Measurements from ENCODE around the gene STX1A. TPM values are rescaled to one million over a fixed set of nuclear protein-coding genes. Genes with fewer than 3 reads are reported as not detected.

The STX1A gene
- polyA plus RNA-seq, 1 experiment = 12.9 TPM

GRCh38 chr7:73685311-73685710 is 34.2 kb downstream of the STX1A start:
- no peaks in the 10 kb centered on the region for H3K27me3 ChIP-seq (ENCODE audit: control insufficient read depth, insufficient read depth, low read length)
- TF ChIP-seq CTCF (IDR thresholded peaks at IDR 0.05; ENCODE audit: low read depth, low read length) = no peak
- ChIA-PET CTCF (interaction anchor here (1.5 kb wide), 1 partner anchor 78 kb away, joined by 6 read pairs; no protein-coding TSS in a partner anchor), POLR2A (interaction anchor here (0.6 kb wide), 1 partner anchor 70 kb away, joined by 4 read pairs; no protein-coding TSS in a partner anchor)
- H3K4me3 ChIP-seq (ENCODE audit: low read depth, low read length) = no peak overlapping the region
- no peak for DNase-seq (ENCODE audit: low read depth, low spot score)
- no peaks in the 10 kb centered on the region; the same call in 1 of the 2 replicates for H3K9me3 ChIP-seq (ENCODE audit: control insufficient read depth, insufficient read depth, low read length)
- no peak overlapping the region for H3K27ac ChIP-seq (ENCODE audit: low read depth, low read length)

- Histone ChIP-seq H3K27me3 (ENCODE audit: control insufficient read depth, insufficient read depth, low read length) (no peaks in the 10 kb centered on the region), H3K27ac (ENCODE audit: low read depth, low read length) (peak overlapping the region; percentile 11), H3K9me3 (ENCODE audit: control insufficient read depth, insufficient read depth, low read length) (no peaks in the 10 kb centered on the region; the same call in 1 of the 2 replicates), H3K4me3 (ENCODE audit: low read depth, low read length) (peak overlapping the region; percentile 89)
- ChIA-PET POLR2A (interaction anchor here (0.6 to 1.0 kb wide), 5 partner anchors 11 to 106 kb away, joined by 3 to 6 read pairs (median 5); partner anchors contain the start of gene TBL2), CTCF (interaction anchor here (1.1 to 1.5 kb wide), 2 partner anchors 17 to 77 kb away, joined by 3 to 6 read pairs; no protein-coding TSS in a partner anchor)
- no peak for DNase-seq (ENCODE audit: low read depth, low spot score)
- no peak for TF ChIP-seq CTCF (IDR thresholded peaks at IDR 0.05; ENCODE audit: low read depth, low read length)
Observed at GRCh38 chr7:73683788-73684693, 35.4 kb downstream of the STX1A start.

GRCh38 chr7:73683056-73683787 is 36.2 kb downstream of the STX1A start, which contains the start of the genes BUD23 and DNAJC30:
Gene BUD23 (plus strand): TSS chr7:73683597. CDS start chr7:73683626, 29 bp downstream.
Gene DNAJC30 (minus strand): TSS chr7:73683453. CDS start chr7:73683423, 30 bp downstream.
- H3K27me3 ChIP-seq (ENCODE audit: control insufficient read depth, insufficient read depth, low read length) = no peaks in the 10 kb centered on the region
- CTCF ChIA-PET = interaction anchor here (0.8 kb wide), 1 partner anchor 15 kb away, joined by 3 read pairs; no protein-coding TSS in a partner anchor
- H3K9me3 ChIP-seq (ENCODE audit: control insufficient read depth, insufficient read depth, low read length) = no peaks in the 10 kb centered on the region; the same call in 1 of the 2 replicates
- POLR2A ChIA-PET = interaction anchor here (0.5 to 1.0 kb wide), 4 partner anchors 10 to 105 kb away, joined by 3 to 5 read pairs (median 4); partner anchors contain the start of gene TBL2
- peak within 1 kb of the TSS; percentile 89 for H3K4me3 ChIP-seq (ENCODE audit: low read depth, low read length)
- H3K27ac ChIP-seq (ENCODE audit: low read depth, low read length) = peak within 1 kb of the TSS; percentile 22
- peak; percentile 85 for DNase-seq (ENCODE audit: low read depth, low spot score)
- no peak for TF ChIP-seq CTCF (IDR thresholded peaks at IDR 0.05; ENCODE audit: low read depth, low read length)

- peak overlapping the region; percentile 89 for H3K4me3 ChIP-seq (ENCODE audit: low read depth, low read length)
- no peak for DNase-seq (ENCODE audit: low read depth, low spot score)
- peak overlapping the region; percentile 22 for H3K27ac ChIP-seq (ENCODE audit: low read depth, low read length)
- ChIA-PET POLR2A (interaction anchor here (0.5 kb wide), 1 partner anchor 15 kb away, joined by 3 read pairs; no protein-coding TSS in a partner anchor), CTCF (interaction anchor here (0.8 kb wide), 1 partner anchor 15 kb away, joined by 3 read pairs; no protein-coding TSS in a partner anchor)
- TF ChIP-seq CTCF (IDR thresholded peaks at IDR 0.05; ENCODE audit: low read depth, low read length) = no peak
- H3K9me3 ChIP-seq (ENCODE audit: control insufficient read depth, insufficient read depth, low read length) = no peaks in the 10 kb centered on the region; the same call in 1 of the 2 replicates
- H3K27me3 ChIP-seq (ENCODE audit: control insufficient read depth, insufficient read depth, low read length) = no peaks in the 10 kb centered on the region
Observed at GRCh38 chr7:73682745-73683055, 36.8 kb downstream of the STX1A start.
